ENCODE results near the gene JDP2.

DNA sequence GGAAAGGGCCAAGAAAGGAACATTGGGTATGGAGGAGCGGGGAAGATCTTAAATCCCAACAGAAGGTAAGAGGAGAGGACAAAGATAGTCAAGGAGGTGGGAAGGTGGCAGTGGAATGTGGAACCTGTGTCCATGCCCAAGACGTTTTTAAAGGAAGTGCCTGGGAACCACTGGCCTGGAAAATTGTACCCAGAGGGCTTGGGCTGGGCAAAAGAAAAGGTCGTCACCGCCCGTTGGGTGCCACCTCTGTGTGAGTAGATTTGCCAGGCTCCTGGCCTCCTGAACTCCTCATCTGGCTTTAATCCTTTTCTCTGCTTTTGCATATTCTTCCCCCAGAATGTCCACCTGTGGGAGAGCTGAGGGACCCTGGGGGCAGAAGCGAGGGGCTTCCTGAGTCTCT is 32.6 kb downstream of the JDP2 start:
- TF ChIP-seq MAFK (IDR thresholded peaks at IDR 0.05; ENCODE audit: low read depth, low read length), result no peak
- TF ChIP-seq RFX5 (IDR thresholded peaks at IDR 0.05; ENCODE audit: low read depth, low read length), result no peak
- TF ChIP-seq, protein P1, sequence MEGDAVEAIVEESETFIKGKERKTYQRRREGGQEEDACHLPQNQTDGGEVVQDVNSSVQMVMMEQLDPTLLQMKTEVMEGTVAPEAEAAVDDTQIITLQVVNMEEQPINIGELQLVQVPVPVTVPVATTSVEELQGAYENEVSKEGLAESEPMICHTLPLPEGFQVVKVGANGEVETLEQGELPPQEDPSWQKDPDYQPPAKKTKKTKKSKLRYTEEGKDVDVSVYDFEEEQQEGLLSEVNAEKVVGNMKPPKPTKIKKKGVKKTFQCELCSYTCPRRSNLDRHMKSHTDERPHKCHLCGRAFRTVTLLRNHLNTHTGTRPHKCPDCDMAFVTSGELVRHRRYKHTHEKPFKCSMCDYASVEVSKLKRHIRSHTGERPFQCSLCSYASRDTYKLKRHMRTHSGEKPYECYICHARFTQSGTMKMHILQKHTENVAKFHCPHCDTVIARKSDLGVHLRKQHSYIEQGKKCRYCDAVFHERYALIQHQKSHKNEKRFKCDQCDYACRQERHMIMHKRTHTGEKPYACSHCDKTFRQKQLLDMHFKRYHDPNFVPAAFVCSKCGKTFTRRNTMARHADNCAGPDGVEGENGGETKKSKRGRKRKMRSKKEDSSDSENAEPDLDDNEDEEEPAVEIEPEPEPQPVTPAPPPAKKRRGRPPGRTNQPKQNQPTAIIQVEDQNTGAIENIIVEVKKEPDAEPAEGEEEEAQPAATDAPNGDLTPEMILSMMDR (conservative IDR thresholded peaks at IDR 0.05; ENCODE audit: low read depth, low read length), result no peak
- no peak for TF ChIP-seq POLR2A (IDR thresholded peaks at IDR 0.05; ENCODE audit: low read depth, low read length)
- no peak for TF ChIP-seq FOS (IDR thresholded peaks at IDR 0.05; ENCODE audit: low read depth, low read length)
- no peak for TF ChIP-seq RAD21 (IDR thresholded peaks at IDR 0.05; ENCODE audit: low read length)
- TF ChIP-seq SMC3 (IDR thresholded peaks at IDR 0.05; ENCODE audit: low read depth, low read length), result no peak
- TF ChIP-seq, protein P2, sequence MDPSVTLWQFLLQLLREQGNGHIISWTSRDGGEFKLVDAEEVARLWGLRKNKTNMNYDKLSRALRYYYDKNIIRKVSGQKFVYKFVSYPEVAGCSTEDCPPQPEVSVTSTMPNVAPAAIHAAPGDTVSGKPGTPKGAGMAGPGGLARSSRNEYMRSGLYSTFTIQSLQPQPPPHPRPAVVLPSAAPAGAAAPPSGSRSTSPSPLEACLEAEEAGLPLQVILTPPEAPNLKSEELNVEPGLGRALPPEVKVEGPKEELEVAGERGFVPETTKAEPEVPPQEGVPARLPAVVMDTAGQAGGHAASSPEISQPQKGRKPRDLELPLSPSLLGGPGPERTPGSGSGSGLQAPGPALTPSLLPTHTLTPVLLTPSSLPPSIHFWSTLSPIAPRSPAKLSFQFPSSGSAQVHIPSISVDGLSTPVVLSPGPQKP (IDR thresholded peaks at IDR 0.05; ENCODE audit: borderline replicate concordance, low read depth, low read length), result no peak
